Right renal cortex interstitium (tissue), 3 donors: ENCODE measurements around the gene TSLP. TPM values are rescaled to one million over a fixed set of nuclear protein-coding genes. Genes with fewer than 3 reads are reported as not detected.

Experiments
- DNase-seq, 3 donors: peaks; one replicate each; pipeline ENCODE4 v3.0.0-alpha.2; 2013; ENCODE audit warnings: low read depth in 3 of 3, low spot score in 2 of 3
- polyA plus RNA-seq, 3 donors: library from polyadenylated mRNA; unstranded; fragments of 120-200 nt; gene quantifications; one replicate each; pipeline ENCODE4 v1.2.1, GENCODE V29; 2013; ENCODE audit not compliant: insufficient read length in 3 of 3

The TSLP gene
- polyA plus RNA-seq = under 1 TPM; 0.11 to 0.50 (median 0.42) TPM

DNA sequence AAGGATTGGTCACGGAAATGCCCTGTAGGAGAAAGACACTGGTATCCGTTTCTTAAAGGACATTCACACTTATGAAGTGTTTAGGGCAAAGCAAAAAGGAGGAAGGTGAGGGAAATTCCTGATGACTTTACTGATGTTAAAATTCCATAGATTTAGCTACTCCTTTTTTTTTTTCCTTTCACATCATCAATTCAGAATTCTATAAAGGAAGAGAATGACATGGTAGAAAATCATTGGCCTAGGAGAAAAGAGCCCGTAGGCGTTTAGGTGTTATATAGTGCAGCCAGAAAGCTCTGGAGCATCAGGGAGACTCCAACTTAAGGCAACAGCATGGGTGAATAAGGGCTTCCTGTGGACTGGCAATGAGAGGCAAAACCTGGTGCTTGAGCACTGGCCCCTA is at the start of gene TSLP:
Gene TSLP, plus strand, starts transcription at position 301 of the 400 bp plus-strand sequence. CDS start 178 bp downstream, outside the sequence.
- DNase-seq = no peak

DNA sequence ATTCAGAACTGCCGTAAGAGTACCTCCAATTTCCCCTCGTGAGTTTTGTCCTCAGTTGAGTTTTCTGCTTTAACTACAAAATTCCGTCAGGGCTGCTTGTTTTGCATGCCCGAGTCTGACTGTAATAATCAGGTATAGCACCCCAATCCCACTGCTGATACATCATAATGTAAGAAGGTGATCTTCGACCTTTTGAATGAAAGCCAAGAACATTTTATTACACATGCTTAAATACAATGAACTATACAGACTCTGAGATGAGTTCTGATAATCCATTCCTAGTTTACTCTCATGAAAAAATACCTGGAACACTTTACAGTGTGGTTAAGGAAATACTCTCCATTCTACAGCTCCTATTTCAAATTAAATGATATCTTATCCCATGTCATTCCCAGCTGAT is 49.2 kb upstream of the TSLP start:
- DNase-seq = no peak

DNA sequence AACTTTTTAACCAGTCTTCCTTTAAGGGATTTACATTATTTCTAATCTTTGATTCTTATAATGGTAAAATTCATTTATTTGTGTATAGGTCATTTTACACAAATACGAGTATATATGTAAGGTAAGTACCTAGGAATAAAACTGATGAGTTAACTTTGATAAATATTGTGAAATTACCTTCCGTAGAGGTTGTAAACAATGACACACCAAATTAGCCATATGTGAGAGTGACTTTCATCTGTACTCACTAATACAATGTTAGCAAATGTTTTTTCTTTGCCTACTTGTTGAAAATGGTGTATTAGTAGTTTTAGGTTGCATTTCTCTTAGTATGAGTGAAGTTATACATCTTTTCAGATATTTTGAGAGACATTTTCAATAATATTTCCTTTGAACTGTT is 42.6 kb upstream of the TSLP start:
- no peak for DNase-seq

DNA sequence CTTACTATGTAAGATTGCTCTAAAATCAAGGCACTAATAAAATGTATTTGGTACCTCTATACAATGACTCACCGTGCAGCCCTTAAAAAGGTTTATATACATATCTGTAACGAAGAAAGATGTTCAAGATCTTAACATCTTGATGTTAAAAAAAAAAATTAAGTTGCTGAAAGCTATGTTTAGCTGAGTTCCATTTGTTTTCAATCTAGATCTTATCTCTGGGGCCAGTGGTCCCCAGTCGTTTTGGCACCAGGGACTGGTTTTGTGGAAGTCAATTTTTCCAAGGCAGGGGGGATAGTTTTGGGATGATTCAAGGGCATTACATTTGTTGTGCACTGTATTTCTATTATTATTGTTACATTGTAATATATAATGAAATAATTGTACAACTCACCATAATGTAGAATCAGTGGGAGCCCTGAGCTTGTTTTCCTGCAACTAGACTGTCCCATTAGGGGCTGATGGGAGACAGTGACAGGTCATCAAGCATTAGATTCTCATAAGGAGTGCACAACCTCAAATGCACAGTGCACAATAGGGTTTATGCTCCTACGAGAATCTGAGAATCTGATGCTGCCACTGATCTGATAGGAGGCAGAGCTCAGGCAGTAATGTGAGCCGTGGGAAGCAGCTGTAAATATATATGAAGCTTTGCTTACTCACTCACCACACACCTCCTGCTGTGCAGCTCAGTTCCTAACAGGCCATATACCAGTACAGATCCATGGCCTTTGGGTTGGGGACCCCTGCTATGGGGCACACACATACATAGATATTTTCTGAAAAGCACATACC is 27.6 kb upstream of the TSLP start:
- DNase-seq = no peak

- DNase-seq = no peak
Measured at GRCh38 chr5:111058064-111058463, 13.4 kb upstream of the TSLP start.

DNA sequence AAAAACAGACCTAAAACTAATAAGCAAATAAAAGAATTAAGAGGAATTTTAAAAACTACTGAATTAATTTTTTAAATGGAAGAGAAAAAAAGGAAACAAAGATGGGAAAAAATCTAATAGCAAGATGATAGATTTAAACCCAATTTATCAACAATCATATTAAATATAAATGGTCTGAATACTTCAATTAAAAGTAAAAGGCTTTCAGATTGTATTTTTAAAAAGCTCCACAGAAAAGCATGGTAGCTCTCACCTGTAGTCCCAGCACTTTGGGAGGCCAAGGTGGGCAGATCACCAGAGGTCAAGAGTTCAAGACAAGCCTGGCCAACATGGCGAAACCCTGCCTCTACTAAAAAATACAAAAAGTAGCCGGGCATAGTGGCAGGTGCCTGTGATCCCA is 11.3 kb upstream of the TSLP start:
- DNase-seq = no peak

DNA sequence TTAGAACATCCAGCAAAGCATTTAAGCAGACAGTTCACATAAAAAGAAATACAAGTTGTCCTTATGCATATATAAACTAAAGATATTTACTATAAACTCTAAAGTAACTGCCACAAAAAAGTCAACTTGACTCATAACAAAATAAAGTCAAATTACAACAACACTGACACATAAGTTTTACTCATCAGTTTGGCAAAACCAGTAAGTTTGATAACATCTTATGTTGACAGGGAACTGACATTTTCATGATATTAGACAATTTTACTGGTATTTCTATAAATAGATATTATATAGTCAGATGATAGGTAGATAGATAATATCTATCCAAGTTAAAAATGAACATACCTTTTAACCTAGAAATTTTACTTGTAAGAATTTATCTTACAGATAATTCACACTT is 9.9 kb upstream of the TSLP start:
- no peak for DNase-seq

DNA sequence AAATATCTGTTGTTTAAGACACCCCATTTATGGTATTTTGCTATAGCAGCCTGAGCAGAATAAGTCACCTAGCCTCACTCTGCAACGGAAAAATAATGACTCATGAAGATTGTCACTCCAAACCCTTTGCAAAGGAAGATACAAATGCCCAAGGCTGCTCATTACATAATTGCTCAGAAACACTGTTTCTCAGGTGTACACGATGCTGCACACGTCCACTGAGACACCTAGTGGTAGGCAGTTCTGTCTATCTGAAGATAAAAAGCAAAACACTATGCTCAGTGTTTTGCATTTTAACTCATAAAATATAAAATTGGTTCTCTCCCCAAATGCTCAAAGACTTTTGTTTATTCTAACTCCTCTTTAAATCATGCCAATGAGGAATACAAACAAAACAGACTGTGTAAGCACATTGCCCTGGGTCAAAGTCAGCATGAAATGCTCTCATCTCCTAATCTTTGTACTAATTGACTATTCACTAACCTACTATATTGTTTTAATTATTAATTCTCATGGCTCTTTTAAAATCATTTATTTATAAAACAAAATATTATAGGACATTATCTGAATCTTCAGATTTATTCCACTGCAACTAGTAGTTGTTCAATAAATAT is 7.7 kb upstream of the TSLP start:
- no peak for DNase-seq

- DNase-seq = no peak
Measured at GRCh38 chr5:111066261-111066938, 5.1 kb upstream of the TSLP start.

- no peak for DNase-seq
Measured at GRCh38 chr5:111068213-111068612, 3.3 kb upstream of the TSLP start.

- no peak for DNase-seq
Measured at GRCh38 chr5:111069839-111070238, 1.7 kb upstream of the TSLP start.

DNA sequence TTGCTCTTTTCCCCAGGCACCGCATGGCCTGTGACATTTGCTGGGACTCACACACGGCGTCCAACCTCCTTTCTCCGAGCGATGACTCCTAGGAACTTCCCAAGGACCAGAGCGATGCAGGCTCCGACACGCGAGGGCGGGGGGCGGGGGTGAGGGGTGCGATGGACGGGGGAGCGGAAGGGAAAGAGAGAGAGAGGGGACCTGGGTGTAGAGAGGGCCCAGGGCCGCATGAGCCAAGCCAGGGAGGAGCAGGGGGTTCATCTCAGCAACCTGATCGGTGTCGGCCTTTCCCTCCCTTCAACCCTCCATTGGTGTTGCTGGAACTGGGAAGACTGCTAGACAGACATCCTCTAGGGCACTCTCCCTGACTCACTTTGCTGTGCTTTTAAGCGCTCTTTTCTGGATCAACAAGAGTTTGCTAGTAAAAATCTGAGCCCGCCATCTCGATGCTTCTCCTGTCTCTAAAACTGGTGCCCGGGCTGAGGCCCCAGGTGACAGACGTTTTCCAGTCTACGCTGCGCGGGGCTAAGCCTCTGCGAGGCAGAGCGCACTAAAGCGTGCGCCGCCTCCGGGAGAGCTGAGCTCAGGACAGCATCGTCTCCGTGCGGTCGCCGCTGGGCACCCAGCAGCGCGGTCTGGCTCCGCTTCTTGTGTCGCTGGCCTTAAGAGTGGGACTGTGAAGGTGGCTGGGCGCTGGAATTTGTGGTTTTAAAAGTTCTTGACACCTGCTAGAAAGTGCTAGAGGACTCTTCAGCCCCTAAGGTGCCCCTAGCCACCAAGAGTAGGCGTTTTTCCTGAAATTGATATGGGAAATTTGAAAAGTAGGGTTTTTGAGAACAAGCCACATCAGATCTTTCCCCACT is 1.0 kb upstream of the TSLP start:
- no peak for DNase-seq

GRCh38 chr5:111072949-111073682 is 1.6 kb downstream of the TSLP start:
- no peak for DNase-seq

- DNase-seq = no peak
Measured at GRCh38 chr5:111074244-111074643, 2.7 kb downstream of the TSLP start.

DNA sequence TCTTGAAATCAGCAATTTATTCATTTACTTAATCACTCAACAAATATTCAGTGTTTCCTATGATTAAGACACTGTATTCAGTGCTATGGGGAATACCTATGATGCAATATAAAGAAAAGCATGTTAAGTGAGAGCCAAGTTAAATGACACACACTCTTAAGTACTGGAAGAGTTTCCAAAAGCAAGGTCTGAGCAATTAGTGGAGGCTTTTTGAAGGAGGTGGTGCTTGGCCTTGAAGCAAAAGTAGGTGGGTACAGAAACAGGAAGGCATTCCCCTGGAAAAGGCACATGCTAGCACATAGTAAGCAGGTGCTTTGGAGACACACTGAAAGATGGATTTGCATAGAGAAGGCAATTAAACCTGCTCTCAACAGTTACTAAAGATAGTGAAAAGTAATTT is 4.0 kb downstream of the TSLP start:
- DNase-seq = no peak

DNA sequence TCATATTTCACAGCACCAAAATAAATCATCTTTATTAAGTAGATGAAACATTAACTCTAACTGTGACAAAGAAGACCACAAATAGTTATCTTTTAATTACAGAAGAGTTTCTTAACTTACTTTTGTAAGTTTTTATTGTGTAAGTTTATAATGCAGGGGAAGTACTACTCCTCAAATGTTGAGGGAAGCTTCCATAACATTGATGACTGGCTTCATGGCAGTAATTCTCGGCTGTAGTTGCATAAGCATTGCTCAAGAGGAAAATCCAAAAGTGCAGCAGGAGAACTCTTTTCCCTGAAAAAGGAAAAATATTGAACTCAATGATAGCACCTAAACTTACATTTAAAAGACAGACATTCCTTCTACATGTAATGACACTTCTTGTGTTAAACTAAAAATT is 4.6 kb downstream of the TSLP start:
- DNase-seq = no peak

DNA sequence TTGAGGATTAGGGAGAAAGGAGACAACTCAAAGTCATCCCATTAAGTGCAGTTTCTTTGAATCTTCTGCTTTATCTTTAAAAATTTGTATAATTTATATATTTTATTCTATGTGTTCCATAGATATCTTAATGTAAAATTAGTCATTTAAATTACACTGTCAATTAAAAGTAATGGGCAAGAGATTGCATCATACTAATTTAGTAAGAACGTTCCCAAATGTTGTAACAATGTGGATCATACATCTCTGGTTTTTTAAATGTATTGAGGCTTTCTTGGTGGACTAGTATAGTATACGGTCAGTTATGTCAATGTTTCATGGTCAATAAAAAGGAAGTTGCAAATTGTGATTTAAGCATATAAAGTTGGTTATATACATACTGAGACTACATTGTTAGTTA is 6.2 kb downstream of the TSLP start:
- no peak for DNase-seq

- no peak for DNase-seq
Measured at GRCh38 chr5:111079846-111080245, 8.3 kb downstream of the TSLP start.

DNA sequence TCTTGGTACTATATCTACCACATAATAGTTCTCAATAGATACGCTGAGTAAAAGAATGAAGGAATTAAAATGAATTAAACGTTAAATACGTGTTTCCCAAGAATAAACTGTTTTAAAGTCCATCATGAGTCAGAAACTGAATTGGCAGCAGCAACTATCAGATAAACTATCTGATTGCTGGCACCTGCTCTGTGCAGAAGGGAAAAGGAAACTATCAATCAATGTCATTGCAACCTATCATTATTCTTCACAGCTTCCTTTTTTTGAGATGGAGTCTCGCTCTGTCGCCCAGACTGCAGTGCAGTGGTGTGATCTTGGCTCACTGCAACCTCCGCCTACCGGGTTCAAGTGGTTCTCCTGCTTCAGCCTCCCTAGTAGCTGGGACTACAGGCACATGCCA is 11.8 kb downstream of the TSLP start:
- no peak for DNase-seq
